GM23248 (cell line): ENCODE data around the gene ESRP2. TPM values are rescaled to one million over a fixed set of nuclear protein-coding genes. Genes with fewer than 3 reads are reported as not detected.

Source experiments
- DNase-seq: peaks from one replicate; pipeline ENCODE4 v3.0.0-alpha.2; 2015
- H2AFZ ChIP-seq: fragments of 200-600 bp; sonication (generic); 2 replicates; pipeline ENCODE4 v1.6.1; 2016; ENCODE audit warnings: antibody characterized with exemption
- H3F3A ChIP-seq: fragments of 200-600 bp; sonication (generic); 2 replicates; pipeline ENCODE4 v1.6.1; 2016; ENCODE audit warnings: mild to moderate bottlenecking, antibody characterized with exemption, mixed run types; ENCODE audit not compliant: insufficient read depth
- H3K27ac ChIP-seq: fragments of 200-600 bp; sonication (generic); 2 replicates; pipeline ENCODE4 v1.5.1; 2016; ENCODE audit warnings: mild to moderate bottlenecking
- H3K27me3 ChIP-seq: fragments of 200-600 bp; sonication (generic); replicated peaks from 2 replicates; pipeline ENCODE4 v1.6.1; 2016; ENCODE audit warnings: mild to moderate bottlenecking; ENCODE audit not compliant: insufficient read depth
- H3K36me3 ChIP-seq: fragments of 200-600 bp; sonication (generic); 2 replicates; pipeline ENCODE4 v1.6.1; 2016; ENCODE audit warnings: low read depth, mild to moderate bottlenecking
- H3K4me1 ChIP-seq: fragments of 200-600 bp; sonication (generic); 2 replicates; pipeline ENCODE4 v1.6.1; 2016; ENCODE audit warnings: mild to moderate bottlenecking; ENCODE audit not compliant: insufficient read depth
- H3K4me2 ChIP-seq: fragments of 200-600 bp; sonication (generic); one replicate; pipeline ENCODE4 v1.6.1; 2016; ENCODE audit warnings: mild to moderate bottlenecking; ENCODE audit not compliant: unreplicated experiment
- H3K4me3 ChIP-seq: fragments of 200-600 bp; sonication (generic); 2 replicates; pipeline ENCODE4 v1.5.1; 2016; ENCODE audit warnings: mild to moderate bottlenecking
- H3K79me2 ChIP-seq: fragments of 200-600 bp; sonication (generic); 2 replicates; pipeline ENCODE4 v1.6.1; 2016; ENCODE audit warnings: mild to moderate bottlenecking; ENCODE audit not compliant: insufficient read depth
- H3K9ac ChIP-seq: fragments of 200-600 bp; sonication (generic); 2 replicates; pipeline ENCODE4 v1.6.1; 2016; ENCODE audit warnings: mild to moderate bottlenecking
- H3K9me2 ChIP-seq: fragments of 200-600 bp; sonication (generic); 2 replicates; pipeline ENCODE4 v1.6.1; 2016; ENCODE audit warnings: mixed run types, mild to moderate bottlenecking, moderate library complexity; ENCODE audit not compliant: insufficient read depth
- H3K9me3 ChIP-seq: fragments of 200-600 bp; sonication (generic); one replicate; pipeline ENCODE4 v1.6.1; 2017; ENCODE audit warnings: low read depth
- H4K20me1 ChIP-seq: fragments of 200-600 bp; sonication (generic); 2 replicates; pipeline ENCODE4 v1.6.0; 2016; ENCODE audit not compliant: insufficient read depth
- EZH2 ChIP-seq: fragments of 200-600 bp; sonication (generic); IDR thresholded peaks from 2 replicates; pipeline ENCODE4 v1.6.1; 2018; ENCODE audit warnings: antibody characterized with exemption, mild to moderate bottlenecking; ENCODE audit not compliant: insufficient read depth, poor library complexity, severe bottlenecking
- EZH2phosphoT487 ChIP-seq: fragments of 200-600 bp; sonication (generic); IDR thresholded peaks from 2 replicates; pipeline ENCODE4 v1.6.1; 2018; ENCODE audit warnings: antibody characterized with exemption, moderate library complexity, mild to moderate bottlenecking, low read depth; ENCODE audit not compliant: insufficient read depth
- whole genome bisulfite sequencing, 2 experiments: methylation state at CpG; one replicate each; pipeline ENCODE4 v1.1.6; 2015 to 2017; ENCODE audit warnings: low lambda C conversion rate in 2 of 2, low coverage in 1 of 2; ENCODE audit errors: missing lambda C conversion rate in 2 of 2; 5-methylcytosine and 5-hydroxymethylcytosine counted together
- in situ Hi-C: fragments of 300-500 bp; cut with MboI; formaldehyde crosslinking; loops from 2 replicates; pipeline ENCODE4 v1.15.0; 2020
- polyA plus RNA-seq: library from polyadenylated mRNA; unstranded; fragments of >200 nt; fragmentation: Nextera tagmentation; extraction: Ambion mirVana; gene quantifications from 2 replicates; pipeline ENCODE4 v1.2.1, GENCODE V29; 2016
- total RNA-seq: library from RNA; depleted of rRNA; stranded (reverse); fragments of >200 nt; shearing (Covaris generic); gene quantifications from 2 replicates; pipeline ENCODE4 v1.2.3, GENCODE V29; 2014

ESRP2 gene
- total and polyA plus RNA-seq, 2 experiments from 2014 or later = 0.32 to 0.34 TPM

DNA sequence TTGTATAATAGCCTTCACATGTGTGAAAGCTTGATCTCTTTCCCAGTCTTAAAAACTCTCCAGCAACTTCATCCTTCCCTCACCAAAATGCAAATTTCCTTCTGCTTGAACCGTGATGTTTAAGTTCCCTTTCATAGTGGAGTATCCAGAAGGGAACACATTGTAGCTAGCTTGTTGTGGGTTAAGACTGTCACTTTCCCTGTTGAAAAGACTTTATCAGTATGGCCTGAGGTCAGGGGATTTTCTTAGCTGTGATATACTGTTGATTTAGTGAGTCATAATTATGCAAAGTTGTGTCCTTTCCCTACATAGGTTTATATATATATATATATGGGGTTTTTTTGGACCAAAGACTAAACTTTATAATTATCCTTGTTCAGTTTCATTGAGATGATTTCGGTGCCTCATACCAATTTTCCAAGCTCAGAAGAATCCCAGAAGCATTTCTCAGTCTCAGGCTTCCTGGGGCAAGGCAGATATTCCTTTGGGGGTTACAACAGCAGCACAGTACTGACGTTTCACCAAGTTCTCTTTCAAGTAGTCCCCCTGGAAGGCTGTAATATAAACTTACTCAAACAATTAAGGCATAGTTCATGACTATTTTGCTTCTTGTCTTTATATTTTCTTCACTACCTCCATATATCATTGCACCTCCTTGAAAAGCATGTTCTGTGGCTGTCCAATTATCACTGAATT lies 35.7 kb downstream of the ESRP2 start:
- TF ChIP-seq EZH2phosphoT487 (no peak), EZH2 (no peak)
- H3K4me2 ChIP-seq = no peak overlapping the region
- 38 to 54% methylated on average over 3 of the region's 3 CpGs for WGBS, 2 experiments
- no peaks in the 10 kb centered on the region for H3F3A ChIP-seq
- in situ Hi-C loops = no loop called here
- no peaks in the 10 kb centered on the region for H3K27me3 ChIP-seq
- H3K36me3 ChIP-seq = no peaks in the 10 kb centered on the region
- 0 out of 2 replicates have a peak, but pooled peaks cover 3% of the 10 kb centered on the region for H3K9me2 ChIP-seq
- no peaks in the 10 kb centered on the region for H3K9me3 ChIP-seq
- no peaks in the 10 kb centered on the region for H3K79me2 ChIP-seq
- no peak overlapping the region for H3K27ac ChIP-seq
- H3K4me3 ChIP-seq = no peak overlapping the region
- H2AFZ ChIP-seq = no peak overlapping the region
- no peaks in the 10 kb centered on the region for H3K4me1 ChIP-seq
- peak; percentile 30 for DNase-seq
- no peak overlapping the region for H3K9ac ChIP-seq
- no peaks in the 10 kb centered on the region for H4K20me1 ChIP-seq

DNA sequence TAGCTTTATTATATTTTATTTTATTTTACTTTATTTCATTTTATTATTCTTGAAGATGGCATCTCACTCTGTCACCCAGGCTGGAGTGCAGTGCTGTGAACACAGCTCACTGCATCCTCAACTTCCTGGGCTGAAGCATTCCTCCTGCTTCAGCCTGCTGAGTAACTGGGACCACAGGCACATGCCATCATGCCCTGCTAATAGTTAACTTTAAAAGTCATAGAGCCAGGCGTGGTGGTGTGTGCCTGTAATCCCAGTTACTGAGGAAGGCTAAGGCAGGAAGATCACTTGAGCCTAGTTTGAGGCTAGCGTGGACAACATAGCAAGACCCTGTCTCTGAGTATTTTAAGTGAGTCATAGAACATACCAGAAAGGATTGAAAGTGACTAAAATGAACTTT lies 38.7 kb downstream of the ESRP2 start:
- no peak overlapping the region for H3K9ac ChIP-seq
- DNase-seq = peak; percentile 59
- in situ Hi-C loops = no loop called here
- H3K27me3 ChIP-seq = no peaks in the 10 kb centered on the region
- H3F3A ChIP-seq = no peaks in the 10 kb centered on the region
- no peaks in the 10 kb centered on the region for H3K4me1 ChIP-seq
- H3K9me3 ChIP-seq = no peaks in the 10 kb centered on the region
- H3K4me3 ChIP-seq = no peak overlapping the region
- H3K79me2 ChIP-seq = no peaks in the 10 kb centered on the region
- no peak for TF ChIP-seq EZH2phosphoT487
- TF ChIP-seq EZH2 = no peak
- no peaks in the 10 kb centered on the region for H3K9me2 ChIP-seq
- no peak overlapping the region for H3K4me2 ChIP-seq
- no peaks in the 10 kb centered on the region for H3K36me3 ChIP-seq
- no peak overlapping the region for H2AFZ ChIP-seq
- WGBS, 2 experiments = 94% methylated on average over 2 of the region's 2 CpGs
- H3K27ac ChIP-seq = no peak overlapping the region
- no peaks in the 10 kb centered on the region for H4K20me1 ChIP-seq

DNA sequence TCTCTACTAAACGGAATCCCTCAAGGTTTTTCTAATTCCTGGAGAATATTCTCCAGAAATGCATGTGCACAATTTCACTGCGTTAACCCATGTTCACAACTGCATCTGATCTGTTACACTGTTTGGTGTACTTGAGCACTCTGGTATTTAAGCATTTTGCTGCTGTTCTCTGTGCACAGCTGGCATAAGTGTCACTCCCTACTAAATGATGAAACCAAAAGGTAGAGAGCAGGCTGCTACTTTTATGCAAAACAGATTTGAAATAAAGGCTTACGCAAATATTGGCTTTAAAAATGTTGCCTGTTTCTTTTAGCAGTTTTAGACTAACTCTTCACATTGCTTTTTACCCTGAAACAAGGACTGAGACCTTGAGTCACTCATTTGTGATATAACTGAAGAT lies 41.7 kb downstream of the ESRP2 start:
- no peak for DNase-seq
- Histone ChIP-seq H3K36me3 (no peaks in the 10 kb centered on the region), H3K9me3 (no peaks in the 10 kb centered on the region), H3K27ac (no peak overlapping the region), H3K4me1 (no peaks in the 10 kb centered on the region), H4K20me1 (no peaks in the 10 kb centered on the region), H3K27me3 (no peaks in the 10 kb centered on the region), H3F3A (no peaks in the 10 kb centered on the region), H3K79me2 (no peaks in the 10 kb centered on the region), H3K4me2 (no peak overlapping the region), H2AFZ (no peak overlapping the region), H3K9me2 (no peaks in the 10 kb centered on the region), H3K4me3 (no peak overlapping the region), H3K9ac (no peak overlapping the region)
- TF ChIP-seq EZH2phosphoT487 (no peak), EZH2 (no peak)
- in situ Hi-C loops = no loop called here
- WGBS, 2 experiments = 90 to 91% methylated on average over 3 of the region's 3 CpGs

DNA sequence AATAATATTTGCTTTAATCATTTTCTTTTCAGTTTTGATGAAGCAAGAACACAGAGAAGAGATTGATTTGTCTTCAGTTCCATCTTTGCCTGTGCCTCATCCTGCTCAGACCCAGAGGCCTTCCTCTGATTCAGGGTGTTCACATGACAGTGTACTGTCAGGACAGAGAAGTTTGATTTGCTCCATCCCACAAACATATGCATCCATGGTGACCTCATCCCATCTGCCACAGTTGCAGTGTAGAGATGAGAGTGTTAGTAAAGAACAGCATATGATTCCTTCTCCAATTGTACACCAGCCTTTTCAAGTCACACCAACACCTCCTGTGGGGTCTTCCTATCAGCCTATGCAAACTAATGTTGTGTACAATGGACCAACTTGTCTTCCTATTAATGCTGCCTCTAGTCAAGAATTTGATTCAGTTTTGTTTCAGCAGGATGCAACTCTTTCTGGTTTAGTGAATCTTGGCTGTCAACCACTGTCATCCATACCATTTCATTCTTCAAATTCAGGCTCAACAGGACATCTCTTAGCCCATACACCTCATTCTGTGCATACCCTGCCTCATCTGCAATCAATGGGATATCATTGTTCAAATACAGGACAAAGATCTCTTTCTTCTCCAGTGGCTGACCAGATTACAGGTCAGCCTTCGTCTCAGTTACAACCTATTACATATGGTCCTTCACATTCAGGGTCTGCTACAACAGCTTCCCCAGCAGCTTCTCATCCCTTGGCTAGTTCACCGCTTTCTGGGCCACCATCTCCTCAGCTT lies 45.0 kb downstream of the ESRP2 start:
- Histone ChIP-seq H3K4me2 (no peak overlapping the region), H4K20me1 (no peaks in the 10 kb centered on the region), H3K36me3 (no peaks in the 10 kb centered on the region), H3K4me3 (no peak overlapping the region), H3K27me3 (no peaks in the 10 kb centered on the region), H3K9me3 (no peaks in the 10 kb centered on the region), H2AFZ (no peak overlapping the region), H3K9me2 (no peaks in the 10 kb centered on the region), H3K79me2 (no peaks in the 10 kb centered on the region), H3K9ac (no peak overlapping the region), H3K27ac (no peak overlapping the region), H3F3A (no peaks in the 10 kb centered on the region), H3K4me1 (no peaks in the 10 kb centered on the region)
- in situ Hi-C loops = no loop called here
- DNase-seq = peak; percentile 34
- TF ChIP-seq EZH2 (no peak), EZH2phosphoT487 (no peak)
- WGBS, 2 experiments = 80 to 86% methylated on average over 2 of the region's 2 CpGs
